VCaP (cell line): ENCODE measurements around the gene SH3BP5L.

Experiments used
- H3K27ac ChIP-seq: fragments of 450-650 bp; 2 replicates; pipeline ENCODE4 v1.5.1; 2017
- CTCF ChIP-seq: fragments of 450-650 bp; conservative IDR thresholded peaks from 2 replicates; pipeline ENCODE4 v1.5.1; 2017; ENCODE audit warnings: mild to moderate bottlenecking, moderate library complexity

The SH3BP5L gene

GRCh38 chr1:248811514-248812490 is 13.9 kb downstream of the SH3BP5L start:
- H3K27ac ChIP-seq, result no peak overlapping the region
- TF ChIP-seq CTCF, result peak; percentile 21

GRCh38 chr1:248810727-248811513 is 14.8 kb downstream of the SH3BP5L start:
- H3K27ac ChIP-seq, result no peak overlapping the region
- no peak for TF ChIP-seq CTCF

DNA sequence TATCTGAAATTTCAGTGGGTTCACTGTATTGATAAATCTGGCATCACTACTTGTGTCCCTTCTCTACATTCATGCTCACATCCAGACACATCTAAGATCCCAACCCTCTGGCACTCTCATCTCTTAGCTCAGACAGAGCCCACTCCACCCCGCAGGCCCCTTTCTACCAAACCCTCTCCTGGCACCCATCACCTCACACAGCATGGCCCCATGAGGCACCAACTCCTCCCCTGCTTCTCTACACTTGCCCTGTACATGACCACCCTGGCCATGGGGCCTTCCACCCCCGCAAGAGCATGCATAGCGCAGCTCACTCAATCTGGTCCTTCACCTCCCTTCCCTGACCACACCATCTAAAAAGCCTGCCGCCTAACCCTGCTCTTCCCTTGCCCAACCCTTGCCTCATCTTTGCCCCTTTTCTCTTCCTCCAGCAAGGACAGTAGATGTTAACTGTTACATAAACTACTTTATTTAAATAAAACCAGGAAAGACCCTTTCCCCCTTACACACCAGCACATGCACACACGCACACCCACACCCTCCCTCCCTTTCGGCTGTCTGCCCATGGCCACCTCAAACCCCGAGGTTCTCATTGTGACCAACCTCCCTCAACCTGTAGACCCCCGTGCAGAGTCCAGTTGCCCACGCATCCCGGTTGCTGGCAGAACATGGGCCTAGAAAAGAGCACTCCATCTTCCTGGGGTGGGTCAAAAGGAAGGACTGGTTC is 15.6 kb downstream of the SH3BP5L start:
- no peak overlapping the region for H3K27ac ChIP-seq

GRCh38 chr1:248808876-248809275 is 16.8 kb downstream of the SH3BP5L start:
- H3K27ac ChIP-seq, result no peak overlapping the region
- TF ChIP-seq CTCF, result no peak

More for the DNA sequence above, 15.6 kb downstream of the SH3BP5L start:
- TF ChIP-seq CTCF, result no peak

DNA sequence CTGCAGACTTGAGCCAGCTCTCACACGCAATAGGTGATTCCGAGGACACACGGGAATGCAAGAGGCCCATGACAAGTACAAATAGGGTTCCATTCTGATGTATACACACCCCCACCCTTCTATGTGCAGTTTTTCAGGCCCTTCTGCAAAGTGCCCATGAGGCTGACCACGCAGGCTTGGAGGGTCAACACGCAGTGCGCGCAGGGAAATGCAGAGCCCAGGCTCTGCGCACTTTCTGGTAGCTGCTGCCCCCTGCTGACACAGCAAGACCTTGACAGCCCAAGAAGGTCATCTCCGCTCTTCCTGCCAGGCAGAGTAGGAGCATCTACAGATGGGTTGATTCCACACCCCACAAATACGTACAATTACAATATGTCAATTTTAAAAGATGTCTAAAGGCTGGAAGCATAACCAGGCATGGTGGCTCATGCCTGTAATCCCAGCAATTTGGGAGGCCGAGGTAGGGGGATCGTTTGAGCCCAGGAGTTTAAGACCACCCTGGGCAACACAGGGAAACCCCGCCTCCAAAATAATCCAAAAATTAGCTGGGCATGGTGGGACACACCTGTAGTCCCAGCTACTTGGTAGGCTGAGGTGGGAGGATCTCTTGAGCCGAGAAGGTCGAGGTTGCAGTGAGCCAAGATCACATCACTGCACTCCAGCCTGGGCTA is 18.5 kb downstream of the SH3BP5L start:
- peak; percentile 88 for TF ChIP-seq CTCF
- no peak overlapping the region for H3K27ac ChIP-seq

- H3K27ac ChIP-seq, result no peak overlapping the region
These were observed 19.8 kb downstream of the SH3BP5L start for GRCh38 chr1:248805876-248806275.

More at GRCh38 chr1:248805876-248806275, 19.8 kb downstream of the SH3BP5L start:
- no peak for TF ChIP-seq CTCF
